Measurements from ENCODE around the gene NBPF20. TPM values are rescaled to one million over a fixed set of nuclear protein-coding genes. Genes with fewer than 3 reads are reported as not detected.
"Not testable (repeated sequence)": the region's sequence is repeated elsewhere in the genome, so short reads cannot be mapped to it uniquely, and the experiment has no call there.

Gene NBPF20
- total and polyA plus RNA-seq, 2 of the 4 experiments (the other 2 are of a cell fraction), result 2.6 to 2.9 TPM

- CTCF ChIA-PET; BruUV-seq (replicated peaks); H3K18ac ChIP-seq (ENCODE audit: low read depth, low read length); H3K4me1 ChIP-seq (ENCODE audit: control insufficient read depth, insufficient read depth, low read length); DNase-seq; H3K9me3 ChIP-seq (ENCODE audit: control insufficient read depth, insufficient read depth, low read length); H2BK15ac ChIP-seq (ENCODE audit: low read depth, low read length); H4K91ac ChIP-seq (ENCODE audit: insufficient read depth, low read depth, low read length); H3K9ac ChIP-seq (ENCODE audit: low read depth, low read length); H3K56ac ChIP-seq (ENCODE audit: extremely low read depth, insufficient read depth, low read length); intact Hi-C loops (cut with micrococcal nuclease); H2BK20ac ChIP-seq (ENCODE audit: low read depth, low read length); H2AK5ac ChIP-seq (ENCODE audit: low read depth, low read length); H3K79me1 ChIP-seq (ENCODE audit: low read depth in 1 of 2, low read length in 2 of 2); in situ Hi-C loops (cut with MboI; ENCODE audit: low sequenced_read_pairs); H2BK5ac ChIP-seq (ENCODE audit: low read depth, low read length, poor library complexity, severe bottlenecking); H3K4me2 ChIP-seq (ENCODE audit: low read depth, low read length); ATAC-seq (ENCODE audit: low read depth); H3K4me3 ChIP-seq (ENCODE audit: insufficient read depth, low read depth, low read length); H3K4ac ChIP-seq (ENCODE audit: low read depth, low read length); H4K8ac ChIP-seq (ENCODE audit: low read depth in 2 of 2, low read length in 2 of 2); H3K27me3 ChIP-seq (ENCODE audit: control insufficient read depth, insufficient read depth, low read length); H4K5ac ChIP-seq (ENCODE audit: low read depth, low read length); H2AFZ ChIP-seq (replicated peaks; ENCODE audit: low read length, poor library complexity); H2BK120ac ChIP-seq (ENCODE audit: low read depth, low read length); dilution Hi-C loops (cut with HindIII; ENCODE audit: low sequenced_read_pairs, unreplicated experiment); H3K14ac ChIP-seq (replicated peaks; ENCODE audit: low read depth, low read length); H4K20me1 ChIP-seq (ENCODE audit: insufficient read depth, low read length); H3K9me1 ChIP-seq (ENCODE audit: insufficient read depth, low read length); POLR2A ChIA-PET (ENCODE audit: unreplicated experiment); H3K36me3 ChIP-seq (ENCODE audit: control insufficient read depth, insufficient read depth, low read length); H3K23ac ChIP-seq (ENCODE audit: low read depth, low read length); H2AK9ac ChIP-seq (replicated peaks; ENCODE audit: low read depth, low read length, poor library complexity); H3K27ac ChIP-seq (ENCODE audit: insufficient read depth, low read length): not testable (repeated sequence)
- no CpG with 5 or more reads among the region's 6 CpGs for WGBS, 2 experiments (ENCODE audit: extremely low coverage in 2 of 2, insufficient read length in 1 of 2)
Observed at GRCh38 chr1:145471365-145471764, 46.0 kb upstream of the NBPF20 start.
